Activated CD4-positive, alpha-beta T cell treated with anti-CD3 and anti-CD28 coated beads, Interleukin-10, Interleukin-2, amounts not matched to agents 100 ng/mL and 50 ng/mL, durations not matched to agents 16 hours and 8 hours (primary cell): ENCODE results near the gene CDK18.

Source experiments
- DNase-seq: peaks from one replicate; pipeline ENCODE4 v3.0.0-alpha.2; 2020

CDK18 gene

GRCh38 chr1:205525495-205526285 lies 21.2 kb downstream of the CDK18 start:
- DNase-seq: no peak

- no peak for DNase-seq
Observed at GRCh38 chr1:205526431-205526830, 22.0 kb downstream of the CDK18 start.

GRCh38 chr1:205527931-205528330 lies 23.5 kb downstream of the CDK18 start:
- no peak for DNase-seq

GRCh38 chr1:205528446-205528886 lies 24.0 kb downstream of the CDK18 start:
- DNase-seq: no peak

- DNase-seq: peak; percentile 82
Observed at GRCh38 chr1:205528887-205529825, 24.7 kb downstream of the CDK18 start.

GRCh38 chr1:205530116-205530515 lies 25.6 kb downstream of the CDK18 start:
- no peak for DNase-seq

- DNase-seq: no peak
Observed at GRCh38 chr1:205531191-205532025, 26.9 kb downstream of the CDK18 start.

- no peak for DNase-seq
Observed at GRCh38 chr1:205532026-205532898, 27.8 kb downstream of the CDK18 start.

- DNase-seq: no peak
Observed at GRCh38 chr1:205532996-205533735, 28.7 kb downstream of the CDK18 start.

GRCh38 chr1:205533748-205534443 lies 29.4 kb downstream of the CDK18 start:
- no peak for DNase-seq

- no peak for DNase-seq
Observed at GRCh38 chr1:205534444-205534985, 30.0 kb downstream of the CDK18 start.

GRCh38 chr1:205535096-205535495 lies 30.6 kb downstream of the CDK18 start:
- DNase-seq: no peak

- DNase-seq: no peak
Observed at GRCh38 chr1:205535866-205536758, 31.6 kb downstream of the CDK18 start.

GRCh38 chr1:205536759-205537361 lies 32.4 kb downstream of the CDK18 start:
- peak; percentile 73 for DNase-seq

GRCh38 chr1:205537386-205538018 lies 33.0 kb downstream of the CDK18 start:
- DNase-seq: no peak

GRCh38 chr1:205538235-205538840 lies 33.9 kb downstream of the CDK18 start:
- no peak for DNase-seq

- no peak for DNase-seq
Observed at GRCh38 chr1:205541161-205541886, 36.9 kb downstream of the CDK18 start.
